GM12864 (cell line): ENCODE measurements around the gene DIS3L2.

Experiments
- DNase-seq: peaks from one replicate; pipeline ENCODE4 v3.0.0-alpha.2; 2011; ENCODE audit warnings: low read depth
- H3K4me3 ChIP-seq: 2 replicates; pipeline ENCODE4 v1.5.1; 2011; ENCODE audit warnings: mild to moderate bottlenecking, low read depth, low read length, control low read depth
- TF ChIP-seq, protein P1 (sequence below): IDR thresholded peaks from 2 replicates; pipeline ENCODE4 v1.5.1; 2011; ENCODE audit warnings: low read depth, mild to moderate bottlenecking, moderate library complexity, low read length, control low read depth, inconsistent platforms; ENCODE audit errors: missing control alignments

Gene DIS3L2

DNA sequence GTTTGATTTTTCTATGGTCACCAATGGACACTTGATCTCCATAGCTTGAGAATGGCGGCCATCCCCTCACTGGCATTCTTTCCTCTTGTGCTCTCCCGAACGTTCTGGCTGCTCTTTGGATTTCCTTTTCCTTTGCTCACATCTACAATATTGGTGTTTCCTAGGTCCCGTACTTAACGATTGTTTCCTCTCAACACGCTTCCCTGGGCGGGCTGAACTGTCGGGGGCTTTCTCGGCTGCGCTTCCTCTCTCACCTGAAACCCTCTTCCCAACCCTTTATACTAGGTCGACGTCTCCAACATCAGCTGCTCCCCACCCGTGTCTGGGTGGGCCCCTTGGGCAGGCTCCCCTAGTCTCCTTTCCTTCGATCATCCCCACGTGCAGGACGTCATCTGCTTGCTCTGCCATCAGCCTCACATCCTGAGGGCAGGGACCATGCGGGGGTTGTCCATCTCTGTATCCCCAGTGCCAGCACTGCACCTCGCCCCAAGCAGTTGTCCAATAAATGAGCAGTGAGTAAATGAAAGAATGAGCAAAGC, 634 bp upstream of the DIS3L2 start:
- no peak for DNase-seq
- TF ChIP-seq, protein P1, sequence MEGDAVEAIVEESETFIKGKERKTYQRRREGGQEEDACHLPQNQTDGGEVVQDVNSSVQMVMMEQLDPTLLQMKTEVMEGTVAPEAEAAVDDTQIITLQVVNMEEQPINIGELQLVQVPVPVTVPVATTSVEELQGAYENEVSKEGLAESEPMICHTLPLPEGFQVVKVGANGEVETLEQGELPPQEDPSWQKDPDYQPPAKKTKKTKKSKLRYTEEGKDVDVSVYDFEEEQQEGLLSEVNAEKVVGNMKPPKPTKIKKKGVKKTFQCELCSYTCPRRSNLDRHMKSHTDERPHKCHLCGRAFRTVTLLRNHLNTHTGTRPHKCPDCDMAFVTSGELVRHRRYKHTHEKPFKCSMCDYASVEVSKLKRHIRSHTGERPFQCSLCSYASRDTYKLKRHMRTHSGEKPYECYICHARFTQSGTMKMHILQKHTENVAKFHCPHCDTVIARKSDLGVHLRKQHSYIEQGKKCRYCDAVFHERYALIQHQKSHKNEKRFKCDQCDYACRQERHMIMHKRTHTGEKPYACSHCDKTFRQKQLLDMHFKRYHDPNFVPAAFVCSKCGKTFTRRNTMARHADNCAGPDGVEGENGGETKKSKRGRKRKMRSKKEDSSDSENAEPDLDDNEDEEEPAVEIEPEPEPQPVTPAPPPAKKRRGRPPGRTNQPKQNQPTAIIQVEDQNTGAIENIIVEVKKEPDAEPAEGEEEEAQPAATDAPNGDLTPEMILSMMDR = no peak
- H3K4me3 ChIP-seq = peak overlapping the region; percentile 97

DNA sequence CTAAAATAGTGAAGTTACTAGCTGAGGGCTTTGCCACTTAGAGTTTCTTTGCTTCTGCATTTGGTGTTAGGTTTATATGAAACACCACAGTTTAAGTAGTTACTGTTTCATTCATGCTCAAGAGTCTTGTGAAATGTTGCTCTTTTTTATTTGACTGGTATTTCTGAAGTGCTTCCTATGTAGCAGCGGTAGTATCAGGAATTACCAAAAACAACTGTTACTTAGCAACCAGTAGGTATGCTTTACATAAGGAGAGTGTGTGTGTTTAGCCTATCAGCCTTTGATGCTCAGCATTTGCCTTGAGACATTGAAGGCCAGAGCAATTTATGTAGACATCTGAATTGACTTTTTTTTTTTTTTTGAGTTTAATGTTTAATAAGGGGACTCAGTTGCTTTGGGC, 3.6 kb downstream of the DIS3L2 start:
- no peak for DNase-seq
- TF ChIP-seq, protein P1 = no peak
- H3K4me3 ChIP-seq = no peak overlapping the region

DNA sequence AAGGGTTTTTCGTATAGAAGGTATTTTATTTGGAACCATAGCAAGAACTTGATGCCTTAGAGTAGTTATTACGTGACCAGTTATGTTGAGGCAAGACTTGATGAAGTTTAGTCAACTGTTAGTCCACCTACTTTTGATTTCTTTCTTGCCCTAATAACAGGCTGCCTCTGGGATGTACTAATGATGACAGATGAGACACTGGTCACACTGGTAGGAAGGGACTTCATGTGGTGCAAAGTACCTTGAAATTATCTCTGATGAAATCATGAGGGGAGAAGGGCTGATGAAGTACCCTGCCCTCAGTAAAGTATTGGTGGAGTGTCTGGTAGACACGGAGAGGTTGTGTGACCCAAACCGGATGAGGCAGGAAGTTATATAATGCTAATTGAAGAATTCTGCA, 5.4 kb downstream of the DIS3L2 start:
- TF ChIP-seq, protein P1 = no peak
- H3K4me3 ChIP-seq = no peak overlapping the region
- no peak for DNase-seq

DNA sequence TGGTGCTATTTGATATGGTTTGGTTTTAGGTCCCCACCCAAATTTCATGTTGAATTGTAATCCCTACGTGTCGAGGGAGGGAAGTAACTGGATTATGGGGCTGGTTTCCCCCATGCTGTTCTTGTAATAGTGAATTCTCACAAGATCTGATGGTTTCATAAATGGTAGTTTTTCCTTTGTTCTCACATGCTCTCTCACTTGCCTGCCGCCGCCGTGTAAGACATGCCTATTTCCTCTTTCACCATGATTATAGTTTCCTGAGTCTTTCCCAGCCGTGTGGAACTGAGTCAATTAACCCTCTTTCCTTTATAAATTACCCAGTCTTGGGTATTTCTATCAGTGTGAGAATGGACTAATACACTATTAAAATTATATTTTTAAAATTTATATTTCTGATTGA, 7.3 kb downstream of the DIS3L2 start:
- H3K4me3 ChIP-seq = no peak overlapping the region
- TF ChIP-seq, protein P1 = no peak
- DNase-seq = no peak

DNA sequence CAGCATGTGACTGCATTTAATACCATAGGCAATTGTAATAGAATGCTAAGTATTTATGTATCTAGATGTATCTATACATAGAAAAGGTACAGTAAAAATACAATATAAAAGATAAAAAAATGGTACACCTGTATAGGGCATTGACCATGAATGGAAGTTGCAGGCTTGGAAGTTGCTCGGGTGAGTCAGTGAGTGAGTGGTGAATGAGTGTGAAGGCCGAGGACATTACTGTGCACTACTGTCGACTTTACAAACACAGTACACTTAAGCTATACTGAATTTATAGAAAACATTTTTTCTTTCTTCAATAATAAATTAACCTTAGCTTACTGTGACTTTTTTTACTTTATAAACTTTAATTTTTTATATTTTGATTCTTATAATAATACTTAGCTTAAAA, 8.9 kb downstream of the DIS3L2 start:
- DNase-seq = no peak
- H3K4me3 ChIP-seq = no peak overlapping the region
- TF ChIP-seq, protein P1 = no peak

DNA sequence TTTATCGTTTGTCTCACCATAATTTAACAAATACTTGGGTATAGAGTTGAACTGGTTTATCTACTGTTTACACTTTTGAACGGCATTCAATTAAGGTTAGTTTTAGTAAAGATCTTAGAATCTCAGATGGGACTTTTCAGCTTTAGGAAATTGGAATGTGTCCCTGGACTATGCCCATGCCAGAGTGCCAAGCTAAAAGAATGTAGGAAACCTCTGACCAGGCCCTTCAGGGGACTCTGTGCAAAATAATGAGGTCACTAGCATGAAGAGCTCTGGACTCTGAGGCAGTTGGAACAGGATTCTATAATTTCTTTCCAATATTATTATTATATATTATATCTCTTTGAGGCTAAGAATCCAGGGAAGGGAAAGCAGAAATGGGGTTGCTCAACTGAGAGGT, 13.5 kb downstream of the DIS3L2 start:
- H3K4me3 ChIP-seq = no peak overlapping the region
- DNase-seq = no peak
- TF ChIP-seq, protein P1 = no peak

DNA sequence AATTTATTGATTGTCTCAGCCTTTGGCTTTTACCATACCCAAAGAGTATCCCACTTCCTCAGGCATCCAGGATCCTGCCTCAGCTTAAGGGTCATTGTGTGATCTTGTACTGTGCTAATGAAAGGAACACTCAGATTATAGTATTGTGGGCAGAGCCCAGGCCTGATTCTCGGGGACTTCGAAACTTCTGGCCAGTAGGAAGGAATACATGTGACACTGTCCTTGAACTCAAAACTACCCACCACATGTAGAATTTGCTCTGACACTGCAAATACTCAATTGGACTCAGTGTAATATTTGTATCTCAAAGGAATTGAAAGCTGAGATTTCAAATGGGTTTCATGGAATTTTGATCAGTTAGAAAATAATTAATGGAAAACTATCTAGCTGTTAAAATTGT, 15.9 kb downstream of the DIS3L2 start:
- DNase-seq = no peak
- TF ChIP-seq, protein P1 = no peak
- no peak overlapping the region for H3K4me3 ChIP-seq
